GM21528 (cell line): ENCODE measurements around the gene ATG7.
"Not testable (repeated sequence)": the region's sequence is repeated elsewhere in the genome, so short reads cannot be mapped to it uniquely, and the experiment has no call there.

Experiments
- ATAC-seq: cut with Tn5 transposase; IDR thresholded peaks from one replicate; pipeline ENCODE4 v1.9.1; 2021; ENCODE audit warnings: mild to moderate bottlenecking, moderate library complexity; ENCODE audit not compliant: unreplicated experiment, low FRiP score

Gene ATG7

GRCh38 chr3:11523572-11524101 lies 251.4 kb downstream of the ATG7 start:
- ATAC-seq: no peak

GRCh38 chr3:11526121-11526520 lies 253.9 kb downstream of the ATG7 start:
- ATAC-seq: not testable (repeated sequence)

GRCh38 chr3:11529281-11529680 lies 257.1 kb downstream of the ATG7 start:
- ATAC-seq: no peak

- no peak for ATAC-seq
Measured at GRCh38 chr3:11530153-11530721, 258.0 kb downstream of the ATG7 start.

- no peak for ATAC-seq
Measured at GRCh38 chr3:11532931-11533391, 260.8 kb downstream of the ATG7 start.

GRCh38 chr3:11534011-11534792 lies 262.0 kb downstream of the ATG7 start:
- ATAC-seq: no peak

- ATAC-seq: no peak
Measured at GRCh38 chr3:11534793-11535101, 262.6 kb downstream of the ATG7 start.

- no peak for ATAC-seq
Measured at GRCh38 chr3:11535243-11535960, 263.2 kb downstream of the ATG7 start.

GRCh38 chr3:11536132-11536935 lies 264.1 kb downstream of the ATG7 start:
- no peak for ATAC-seq

GRCh38 chr3:11536936-11537612 lies 264.9 kb downstream of the ATG7 start:
- no peak for ATAC-seq

- no peak for ATAC-seq
Measured at GRCh38 chr3:11538581-11538980, 266.4 kb downstream of the ATG7 start.

GRCh38 chr3:11539218-11539617 lies 267.0 kb downstream of the ATG7 start:
- ATAC-seq: no peak

GRCh38 chr3:11539677-11540076 lies 267.5 kb downstream of the ATG7 start:
- ATAC-seq: no peak

GRCh38 chr3:11541321-11542303 lies 269.4 kb downstream of the ATG7 start:
- no peak for ATAC-seq

GRCh38 chr3:11542551-11542950 lies 270.4 kb downstream of the ATG7 start:
- no peak for ATAC-seq

- no peak for ATAC-seq
Measured at GRCh38 chr3:11543141-11543947, 271.1 kb downstream of the ATG7 start.

GRCh38 chr3:11543948-11544387 lies 271.8 kb downstream of the ATG7 start:
- ATAC-seq: no peak
